Inferior parietal cortex (tissue), 1 donor: ENCODE results near the gene RARRES2.
A peak's percentile ranks its signal among the peaks of the same experiment; 100 is the strongest.
"Not testable (repeated sequence)": the region's sequence is repeated elsewhere in the genome, so short reads cannot be mapped to it uniquely, and the experiment has no call there.

ENCODE experiments used
- DNase-seq: peaks from one replicate; pipeline ENCODE4 v3.0.0-alpha.2; 2016; ENCODE audit errors: extremely low spot score

RARRES2 gene

GRCh38 chr7:150341263-150342120, at the start of gene RARRES2:
RARRES2 (minus strand) TSS chr7:150341629; CDS start chr7:150340609, 1,020 bp downstream.
- no peak for DNase-seq

- DNase-seq: no peak
Measured at GRCh38 chr7:150390205-150390604, 48.8 kb upstream of the RARRES2 start.

GRCh38 chr7:150389532-150389816, 48.0 kb upstream of the RARRES2 start:
- no peak for DNase-seq

GRCh38 chr7:150388709-150389531, 47.5 kb upstream of the RARRES2 start:
- DNase-seq: peak; percentile 78

GRCh38 chr7:150388306-150388705, 46.9 kb upstream of the RARRES2 start:
- DNase-seq: no peak

GRCh38 chr7:150385884-150386283, 44.5 kb upstream of the RARRES2 start:
- not testable (repeated sequence) for DNase-seq

- DNase-seq: no peak
Measured at GRCh38 chr7:150385302-150385723, 43.9 kb upstream of the RARRES2 start.

- DNase-seq: no peak
Measured at GRCh38 chr7:150384406-150385301, 43.2 kb upstream of the RARRES2 start.

GRCh38 chr7:150383710-150384397, 42.4 kb upstream of the RARRES2 start:
- peak; percentile 82 for DNase-seq

- DNase-seq: no peak
Measured at GRCh38 chr7:150382844-150383225, 41.4 kb upstream of the RARRES2 start.

DNA sequence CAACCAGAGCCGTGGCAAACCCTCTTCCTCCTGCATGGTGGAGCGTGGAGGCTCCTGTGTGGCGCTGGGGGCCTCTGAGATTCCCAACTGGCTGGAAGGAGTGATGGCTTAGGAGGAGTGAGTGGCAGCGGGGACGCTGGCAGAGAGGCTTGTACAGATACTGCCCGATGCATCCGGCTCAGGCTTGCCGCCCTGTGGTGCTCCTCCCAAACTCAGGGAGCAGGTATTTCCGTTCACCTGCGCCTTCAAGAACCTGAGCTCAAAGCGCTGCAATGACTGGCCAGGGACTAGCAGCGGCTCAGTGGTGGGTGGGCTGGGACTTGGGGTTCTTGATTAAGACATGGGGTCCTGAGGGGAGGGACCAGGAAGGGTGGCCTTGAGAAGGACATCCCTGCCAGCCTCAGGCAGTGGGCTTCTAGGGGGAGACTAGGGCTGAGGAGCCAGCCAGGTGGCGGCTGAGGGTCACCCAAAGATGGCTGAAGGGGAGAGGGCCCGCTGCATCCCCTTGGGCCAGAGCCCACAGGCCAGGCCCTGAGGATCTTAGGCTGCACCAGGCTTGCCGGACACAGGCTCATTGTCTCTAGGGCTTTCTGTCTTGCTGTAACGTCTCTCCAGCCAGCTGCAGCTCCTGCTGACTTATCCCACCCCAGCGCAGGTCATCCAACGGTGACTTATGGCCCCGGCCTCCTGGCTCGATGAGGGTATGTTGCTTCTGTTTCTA, 40.9 kb upstream of the RARRES2 start:
- no peak for DNase-seq

- DNase-seq: no peak
Measured at GRCh38 chr7:150381785-150382122, 40.3 kb upstream of the RARRES2 start.

- no peak for DNase-seq
Measured at GRCh38 chr7:150381096-150381495, 39.7 kb upstream of the RARRES2 start.

- DNase-seq: no peak
Measured at GRCh38 chr7:150380463-150380862, 39.0 kb upstream of the RARRES2 start.

GRCh38 chr7:150379441-150380379, 38.3 kb upstream of the RARRES2 start:
- no peak for DNase-seq

- DNase-seq: peak; percentile 93
Measured at GRCh38 chr7:150378853-150379440, 37.5 kb upstream of the RARRES2 start, which contains the start of gene ZNF775. ZNF775 (plus strand) TSS chr7:150379330; CDS start chr7:150388471, 9,141 bp downstream.

- no peak for DNase-seq
Measured at GRCh38 chr7:150378115-150378852, 36.9 kb upstream of the RARRES2 start.

GRCh38 chr7:150377635-150378034, 36.2 kb upstream of the RARRES2 start:
- no peak for DNase-seq
